GM12878 (cell line): ENCODE measurements around the gene TXNL4A. TPM values are rescaled to one million over a fixed set of nuclear protein-coding genes. Genes with fewer than 3 reads are reported as not detected.

Experiments used
- ATAC-seq: fragments of 200-7000 bp; cut with Tn5 transposase; 3 replicates; pipeline ENCODE4 v1.9.1; 2020; ENCODE audit warnings: mild to moderate bottlenecking, moderate library complexity
- BruUV-seq: library from RNA; stranded (reverse); fragments of 400-500 nt; replicated peaks from 2 replicates; lab custom pipeline; 2021; lab: Mats Ljungman, UMichigan
- CTCF ChIA-PET: fragments of 300-600 bp; sonication (Branson Sonifier 250); formaldehyde crosslinking; extraction: SDS; loops from one replicate; lab custom pipeline; 2021; ENCODE audit warnings: inconsistent platforms; lab: Yijun Ruan, JAX
- POLR2A ChIA-PET: fragments of 350-600 bp; formaldehyde crosslinking; extraction: SDS; loops from one replicate; lab custom pipeline; 2021; ENCODE audit warnings: inconsistent platforms; lab: Charles Lee
- RAD21 ChIA-PET: fragments of 300-600 bp; sonication (Branson Sonifier 250); formaldehyde crosslinking; loops from one replicate; lab custom pipeline; 2023; ENCODE audit warnings: antibody characterized with exemption; ENCODE audit not compliant: unreplicated experiment; lab: Charles Lee
- SMC1A ChIA-PET: fragments of 300-600 bp; sonication (Branson Sonifier 250); formaldehyde crosslinking; loops from one replicate; lab custom pipeline; 2023; ENCODE audit not compliant: unreplicated experiment, uncharacterized antibody; lab: Charles Lee
- DNase-seq: peaks from one replicate; pipeline ENCODE4 v3.0.0-alpha.2; 2011; ENCODE audit warnings: low read depth, low spot score
- FAIRE-seq: peaks from 3 replicates; lab custom pipeline; 2011; peaks lifted over from hg19 to GRCh38; lab: Jason Lieb, UNC
- H2AFZ ChIP-seq: 2 replicates; pipeline ENCODE4 v1.6.0; 2011; ENCODE audit warnings: low read depth, low read length, control low read depth; ENCODE audit not compliant: control insufficient read depth
- H3K27ac ChIP-seq: 2 replicates; pipeline ENCODE4 v1.5.1; 2011; ENCODE audit warnings: control low read depth; ENCODE audit not compliant: control insufficient read depth, insufficient read depth
- H3K27me3 ChIP-seq, 2 experiments: replicated peaks in 1 of 2; 2 replicates each; pipeline versions ENCODE4 v1.6.0 to v1.6.1; 2011; ENCODE audit warnings: low read length in 1 of 2; ENCODE audit not compliant: control insufficient read depth in 2 of 2, insufficient read depth in 2 of 2
- H3K36me3 ChIP-seq, 2 experiments: 2 replicates each; pipeline ENCODE4 v1.5.1; 2011; ENCODE audit warnings: low read length in 1 of 2; ENCODE audit not compliant: control insufficient read depth in 2 of 2, insufficient read depth in 2 of 2
- H3K4me1 ChIP-seq: 2 replicates; pipeline ENCODE4 v1.6.1; 2011; ENCODE audit warnings: mild to moderate bottlenecking, low read length, moderate library complexity, mixed read lengths; ENCODE audit not compliant: control insufficient read depth, insufficient read depth
- H3K4me2 ChIP-seq: 2 replicates; pipeline ENCODE4 v1.6.0; 2011; ENCODE audit warnings: control low read depth; ENCODE audit not compliant: control insufficient read depth, insufficient read depth
- H3K4me3 ChIP-seq: fragments of 200-600 bp; sonication (generic); 2 replicates; pipeline ENCODE4 v1.5.1; 2016
- H3K79me2 ChIP-seq: 2 replicates; pipeline ENCODE4 v1.6.0; 2011; ENCODE audit warnings: low read length; ENCODE audit not compliant: control insufficient read depth, insufficient read depth
- H3K9ac ChIP-seq: 2 replicates; pipeline ENCODE4 v1.8.0; 2011; ENCODE audit warnings: low read length, control low read depth, mixed read lengths; ENCODE audit not compliant: control insufficient read depth, insufficient read depth
- H3K9me3 ChIP-seq: replicated peaks from 3 replicates; pipeline ENCODE4 v1.5.1; 2011; ENCODE audit warnings: mild to moderate bottlenecking, low read length; ENCODE audit not compliant: control insufficient read depth, insufficient read depth
- H4K20me1 ChIP-seq: 2 replicates; pipeline ENCODE4 v1.6.0; 2011; ENCODE audit not compliant: control insufficient read depth, insufficient read depth
- FOXK2 ChIP-seq: fragments of 450-650 bp; IDR thresholded peaks from 2 replicates; pipeline ENCODE4 v1.6.1; 2017; ENCODE audit warnings: mild to moderate bottlenecking, moderate library complexity
- NFIC ChIP-seq: IDR thresholded peaks from 2 replicates; pipeline ENCODE4 v1.6.1; 2012; ENCODE audit warnings: low read depth, mild to moderate bottlenecking, inconsistent platforms, low read length, moderate library complexity
- STAT1 ChIP-seq: fragments of 450-650 bp; conservative IDR thresholded peaks from 2 replicates; pipeline ENCODE4 v1.6.1; 2014; ENCODE audit warnings: antibody characterized with exemption, mild to moderate bottlenecking
- STAT3 ChIP-seq: IDR thresholded peaks from 2 replicates; pipeline ENCODE4 v1.6.1; 2011; ENCODE audit warnings: low read depth, low read length, improper control_type of control experiment
- ZNF622 ChIP-seq: fragments of 450-650 bp; IDR thresholded peaks from 2 replicates; pipeline ENCODE4 v1.6.1; 2017; ENCODE audit warnings: mild to moderate bottlenecking, inconsistent platforms
- WGBS: methylation state at CpG from one replicate; pipeline ENCODE4 v1.1.6; 2016; ENCODE audit warnings: low lambda C conversion rate; ENCODE audit not compliant: insufficient replicate concordance, insufficient coverage; ENCODE audit errors: missing lambda C conversion rate; 5-methylcytosine and 5-hydroxymethylcytosine counted together
- in situ Hi-C: fragments of 300-500 bp; cut with MboI; formaldehyde crosslinking; loops from 9 replicates; pipeline ENCODE4 v1.14.3; 2018; ENCODE audit warnings: mixed read lengths
- intact Hi-C: fragments of 100-400 bp; cut with micrococcal nuclease; formaldehyde crosslinking; loops from one replicate; pipeline ENCODE4 v1.14.2; 2022; ENCODE audit not compliant: unreplicated experiment
- polyA plus RNA-seq, 11 experiments: library from polyadenylated mRNA; depleted of rRNA in 4 of 11; unstranded in 6 of 11; stranded (reverse) in 5 of 11; fragments of >200 nt; fragmentation: Nextera tagmentation in 4 of 11; fragmentation: Illumina TruSeq in 1 of 11; extraction: Ambion mirVana in 4 of 11; extraction: Trizol in 1 of 11; gene quantifications; 1 replicate in 1 of 11; 2 replicates in 10 of 11; pipeline versions ENCODE4 v1.2.1 to v1.2.3, GENCODE V29; 2011 to 2016; ENCODE audit warnings: inconsistent platforms in 2 of 11, missing spikeins in 2 of 11, low read depth in 1 of 11
- total RNA-seq, 4 experiments: library from RNA; depleted of rRNA in 3 of 4; stranded (reverse); fragments of >200 nt in 3 of 4; fragmentation: Illumina TruSeq in 1 of 4; extraction: Trizol in 1 of 4; gene quantifications; 2 replicates each; pipeline versions ENCODE4 v1.2.1 to v1.2.3, GENCODE V29; 2013 to 2021
- TF ChIP-seq, protein P1 (sequence below): fragments of 450-650 bp; IDR thresholded peaks from 2 replicates; pipeline ENCODE4 v1.6.1; 2017; ENCODE audit warnings: mild to moderate bottlenecking, moderate library complexity
- TF ChIP-seq, protein P2 (sequence below): IDR thresholded peaks from 2 replicates; pipeline ENCODE4 v1.6.1; 2012; ENCODE audit warnings: low read depth, low read length, improper control_type of control experiment

Gene TXNL4A
- total and polyA plus RNA-seq, 10 of the 15 experiments (the other 5 are each of a cell fraction or from before 2014, with no cell fraction given), result 38.4 to 329 (median 128) TPM

DNA sequence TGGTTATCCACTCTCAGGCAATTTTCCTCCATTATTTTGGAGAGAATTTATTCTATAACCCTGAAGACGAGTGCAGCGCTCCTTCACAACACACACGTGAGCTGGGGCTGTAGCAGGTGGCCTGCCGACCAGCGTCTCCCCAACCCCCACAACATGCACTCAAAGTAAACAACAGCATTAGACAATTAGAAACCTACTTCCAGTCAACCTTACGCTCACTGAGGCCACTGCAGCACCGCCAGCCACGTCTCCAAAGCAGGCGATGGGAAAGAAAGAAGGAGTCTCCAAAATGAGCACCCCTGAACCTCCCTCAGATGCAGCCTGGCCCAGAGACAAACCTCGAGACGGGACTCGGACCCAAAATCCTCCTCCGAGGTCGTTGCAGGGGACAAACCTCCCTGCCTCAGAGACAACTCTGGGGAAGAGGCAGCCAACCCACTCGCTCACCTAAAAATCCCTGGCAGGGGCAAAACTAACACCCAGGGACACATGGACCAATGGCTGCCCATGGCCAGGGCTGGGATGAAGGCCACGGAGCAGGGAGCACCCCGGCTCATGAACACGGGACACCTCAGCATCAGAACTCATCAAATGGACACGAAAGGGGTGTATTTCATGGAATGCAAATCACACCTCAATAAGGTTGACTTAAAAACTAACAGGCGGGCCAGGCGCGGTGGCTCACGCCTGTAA lies 39.5 kb downstream of the TXNL4A start:
- POLR2A ChIA-PET, result no interaction called here

More for the DNA sequence above, 39.5 kb downstream of the TXNL4A start:
- in situ Hi-C loops, result no loop called here
- DNase-seq (no peak), FAIRE-seq (no peak)
- Histone ChIP-seq H3K27ac (peak overlapping the region; percentile 75; the same call in 1 of the 2 replicates), H3K4me1 (peaks cover 38% of the 10 kb centered on the region), H4K20me1 (no peaks in the 10 kb centered on the region)
- TF ChIP-seq, protein P1, sequence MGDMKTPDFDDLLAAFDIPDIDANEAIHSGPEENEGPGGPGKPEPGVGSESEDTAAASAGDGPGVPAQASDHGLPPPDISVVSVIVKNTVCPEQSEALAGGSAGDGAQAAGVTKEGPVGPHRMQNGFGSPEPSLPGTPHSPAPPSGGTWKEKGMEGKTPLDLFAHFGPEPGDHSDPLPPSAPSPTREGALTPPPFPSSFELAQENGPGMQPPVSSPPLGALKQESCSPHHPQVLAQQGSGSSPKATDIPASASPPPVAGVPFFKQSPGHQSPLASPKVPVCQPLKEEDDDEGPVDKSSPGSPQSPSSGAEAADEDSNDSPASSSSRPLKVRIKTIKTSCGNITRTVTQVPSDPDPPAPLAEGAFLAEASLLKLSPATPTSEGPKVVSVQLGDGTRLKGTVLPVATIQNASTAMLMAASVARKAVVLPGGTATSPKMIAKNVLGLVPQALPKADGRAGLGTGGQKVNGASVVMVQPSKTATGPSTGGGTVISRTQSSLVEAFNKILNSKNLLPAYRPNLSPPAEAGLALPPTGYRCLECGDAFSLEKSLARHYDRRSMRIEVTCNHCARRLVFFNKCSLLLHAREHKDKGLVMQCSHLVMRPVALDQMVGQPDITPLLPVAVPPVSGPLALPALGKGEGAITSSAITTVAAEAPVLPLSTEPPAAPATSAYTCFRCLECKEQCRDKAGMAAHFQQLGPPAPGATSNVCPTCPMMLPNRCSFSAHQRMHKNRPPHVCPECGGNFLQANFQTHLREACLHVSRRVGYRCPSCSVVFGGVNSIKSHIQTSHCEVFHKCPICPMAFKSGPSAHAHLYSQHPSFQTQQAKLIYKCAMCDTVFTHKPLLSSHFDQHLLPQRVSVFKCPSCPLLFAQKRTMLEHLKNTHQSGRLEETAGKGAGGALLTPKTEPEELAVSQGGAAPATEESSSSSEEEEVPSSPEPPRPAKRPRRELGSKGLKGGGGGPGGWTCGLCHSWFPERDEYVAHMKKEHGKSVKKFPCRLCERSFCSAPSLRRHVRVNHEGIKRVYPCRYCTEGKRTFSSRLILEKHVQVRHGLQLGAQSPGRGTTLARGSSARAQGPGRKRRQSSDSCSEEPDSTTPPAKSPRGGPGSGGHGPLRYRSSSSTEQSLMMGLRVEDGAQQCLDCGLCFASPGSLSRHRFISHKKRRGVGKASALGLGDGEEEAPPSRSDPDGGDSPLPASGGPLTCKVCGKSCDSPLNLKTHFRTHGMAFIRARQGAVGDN, result no peak
- TF ChIP-seq, protein P2, sequence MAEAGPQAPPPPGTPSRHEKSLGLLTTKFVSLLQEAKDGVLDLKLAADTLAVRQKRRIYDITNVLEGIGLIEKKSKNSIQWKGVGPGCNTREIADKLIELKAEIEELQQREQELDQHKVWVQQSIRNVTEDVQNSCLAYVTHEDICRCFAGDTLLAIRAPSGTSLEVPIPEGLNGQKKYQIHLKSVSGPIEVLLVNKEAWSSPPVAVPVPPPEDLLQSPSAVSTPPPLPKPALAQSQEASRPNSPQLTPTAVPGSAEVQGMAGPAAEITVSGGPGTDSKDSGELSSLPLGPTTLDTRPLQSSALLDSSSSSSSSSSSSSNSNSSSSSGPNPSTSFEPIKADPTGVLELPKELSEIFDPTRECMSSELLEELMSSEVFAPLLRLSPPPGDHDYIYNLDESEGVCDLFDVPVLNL, result no peak
- TF ChIP-seq STAT3 (no peak), FOXK2 (no peak), ZNF622 (no peak), STAT1 (no peak), NFIC (no peak)
- TF ChIP-seq, all 136 proteins: peak for 0
- WGBS, result 90% methylated on average over 23 of the region's 23 CpGs
- H3K9me3 ChIP-seq, result no peaks in the 10 kb centered on the region
- ChIA-PET CTCF (interaction anchor here (0.9 kb wide), 1 partner anchor 208 kb away, joined by 3 read pairs; no protein-coding TSS in a partner anchor), RAD21 (interaction anchor here (1.2 kb wide), 1 partner anchor 36 kb away, joined by 3 read pairs; no protein-coding TSS in a partner anchor), SMC1A (interaction anchor here (0.7 kb wide), 1 partner anchor 553 kb away, joined by 3 read pairs; no protein-coding TSS in a partner anchor)
- BruUV-seq, result no TSS peak
- no peak overlapping the region for H3K9ac ChIP-seq
- H3K79me2 ChIP-seq, result peaks cover 41% of the 10 kb centered on the region
- ATAC-seq, result no peak
- H3K27me3 ChIP-seq, result no peaks in the 10 kb centered on the region
- H2AFZ ChIP-seq, result no peak overlapping the region
- intact Hi-C loops, result no loop called here
- H3K4me3 ChIP-seq, result no peak overlapping the region
- H3K4me2 ChIP-seq, result peak overlapping the region; percentile 71; the same call in 1 of the 2 replicates
- no peaks in the 10 kb centered on the region; a peak in 1 of 4 replicates for H3K36me3 ChIP-seq
